ENCODE data around the gene ZNF423.

The ZNF423 gene

DNA sequence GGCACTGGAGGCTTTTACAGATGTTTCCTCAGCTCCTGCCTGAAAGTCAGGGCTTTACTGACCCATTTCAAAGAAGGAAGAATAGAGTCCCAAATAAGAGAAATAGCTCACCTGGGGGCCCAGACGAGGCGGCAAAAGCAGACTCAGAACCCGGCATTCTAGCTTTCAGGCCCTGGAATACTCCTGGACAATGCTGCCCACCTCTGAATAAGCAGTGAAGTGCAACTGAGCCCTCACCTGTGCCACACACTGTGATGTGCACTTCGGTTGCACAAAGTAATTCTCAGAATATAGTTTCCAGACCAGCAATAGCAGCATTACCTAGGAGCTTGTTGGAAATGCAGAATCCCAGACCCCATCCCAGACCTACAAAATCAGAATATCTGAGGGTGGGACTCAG is 54.6 kb downstream of the ZNF423 start:
- H3K4me3 ChIP-seq (ENCODE audit: low read depth, low read length), result no peak overlapping the region
- DNase-seq (ENCODE audit: low read depth, low spot score), result no peak
- TF ChIP-seq, protein P1, sequence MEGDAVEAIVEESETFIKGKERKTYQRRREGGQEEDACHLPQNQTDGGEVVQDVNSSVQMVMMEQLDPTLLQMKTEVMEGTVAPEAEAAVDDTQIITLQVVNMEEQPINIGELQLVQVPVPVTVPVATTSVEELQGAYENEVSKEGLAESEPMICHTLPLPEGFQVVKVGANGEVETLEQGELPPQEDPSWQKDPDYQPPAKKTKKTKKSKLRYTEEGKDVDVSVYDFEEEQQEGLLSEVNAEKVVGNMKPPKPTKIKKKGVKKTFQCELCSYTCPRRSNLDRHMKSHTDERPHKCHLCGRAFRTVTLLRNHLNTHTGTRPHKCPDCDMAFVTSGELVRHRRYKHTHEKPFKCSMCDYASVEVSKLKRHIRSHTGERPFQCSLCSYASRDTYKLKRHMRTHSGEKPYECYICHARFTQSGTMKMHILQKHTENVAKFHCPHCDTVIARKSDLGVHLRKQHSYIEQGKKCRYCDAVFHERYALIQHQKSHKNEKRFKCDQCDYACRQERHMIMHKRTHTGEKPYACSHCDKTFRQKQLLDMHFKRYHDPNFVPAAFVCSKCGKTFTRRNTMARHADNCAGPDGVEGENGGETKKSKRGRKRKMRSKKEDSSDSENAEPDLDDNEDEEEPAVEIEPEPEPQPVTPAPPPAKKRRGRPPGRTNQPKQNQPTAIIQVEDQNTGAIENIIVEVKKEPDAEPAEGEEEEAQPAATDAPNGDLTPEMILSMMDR (IDR thresholded peaks at IDR 0.05; ENCODE audit: insufficient read depth, low read length, missing control alignments), result no peak
- ChIA-PET POLR2A (interaction anchor here (0.6 kb wide), 1 partner anchor 92 kb away, joined by 3 read pairs; no protein-coding TSS in a partner anchor), CTCF (no interaction called here)

DNA sequence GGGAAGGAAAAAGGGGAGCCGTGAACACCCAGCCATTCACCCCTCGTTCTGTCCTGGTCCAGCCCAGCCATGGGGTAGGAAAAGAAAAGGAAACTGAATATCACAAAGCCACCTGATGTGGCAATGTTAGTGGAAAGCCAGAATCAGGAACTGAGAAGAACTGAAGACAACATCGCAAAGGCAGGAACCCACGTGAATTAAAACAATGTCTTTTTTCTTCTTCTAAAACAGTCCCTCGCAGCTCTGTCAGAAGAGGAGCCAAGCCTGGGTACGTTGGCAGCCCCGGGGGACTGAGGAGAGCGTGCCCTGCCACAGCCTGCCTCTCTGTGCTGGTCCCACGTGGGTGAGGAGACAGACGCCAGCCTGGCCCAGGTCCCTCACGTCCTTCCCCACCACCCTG is 55.0 kb downstream of the ZNF423 start:
- no peak overlapping the region for H3K4me3 ChIP-seq (ENCODE audit: low read depth, low read length)
- DNase-seq (ENCODE audit: low read depth, low spot score), result no peak
- TF ChIP-seq, protein P1 (IDR thresholded peaks at IDR 0.05; ENCODE audit: insufficient read depth, low read length, missing control alignments), result no peak
- POLR2A ChIA-PET, result no interaction called here
- CTCF ChIA-PET, result no interaction called here

DNA sequence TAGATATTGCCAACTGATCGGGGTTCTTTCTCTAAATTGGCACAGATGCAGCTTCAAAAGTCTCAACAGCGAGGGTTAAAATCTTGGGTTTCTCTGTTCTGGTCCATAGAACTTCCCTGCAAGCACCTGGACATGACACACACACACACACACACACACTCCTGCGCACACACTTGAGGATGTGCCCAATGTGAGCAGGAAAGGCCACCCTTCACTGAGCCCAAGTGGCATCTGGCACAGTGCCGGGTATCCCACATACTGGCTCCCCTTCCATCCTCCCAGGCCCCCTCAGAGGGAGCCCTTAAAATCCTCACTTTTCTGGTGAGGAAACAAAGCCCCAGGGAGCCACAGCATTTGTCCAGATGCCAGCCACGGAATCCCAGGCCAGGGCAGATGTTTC is 55.5 kb downstream of the ZNF423 start:
- H3K4me3 ChIP-seq (ENCODE audit: low read depth, low read length), result no peak overlapping the region
- CTCF ChIA-PET, result no interaction called here
- DNase-seq (ENCODE audit: low read depth, low spot score), result no peak
- TF ChIP-seq, protein P1 (IDR thresholded peaks at IDR 0.05; ENCODE audit: insufficient read depth, low read length, missing control alignments), result no peak
- POLR2A ChIA-PET, result no interaction called here

DNA sequence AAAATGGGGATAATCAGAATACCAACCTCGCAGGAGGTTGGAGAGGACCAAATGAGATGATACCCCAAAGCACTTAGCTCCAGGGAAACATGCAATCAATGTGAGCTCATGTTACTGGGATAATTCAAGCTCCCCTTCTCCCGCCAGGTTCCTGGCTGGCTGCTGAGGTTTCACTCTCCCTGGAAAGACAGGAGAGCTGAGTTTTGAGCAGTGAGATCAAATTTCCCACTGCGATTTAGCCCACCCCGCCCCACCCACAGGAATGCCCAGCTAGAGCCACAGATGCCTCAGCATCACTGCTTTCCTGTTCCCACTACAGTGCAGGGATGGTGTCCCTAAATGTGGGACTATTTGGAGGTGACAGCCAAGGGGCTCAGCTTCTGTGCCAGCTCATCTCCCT is 56.7 kb downstream of the ZNF423 start:
- DNase-seq (ENCODE audit: low read depth, low spot score), result no peak
- POLR2A ChIA-PET, result no interaction called here
- CTCF ChIA-PET, result no interaction called here
- H3K4me3 ChIP-seq (ENCODE audit: low read depth, low read length), result no peak overlapping the region
- TF ChIP-seq, protein P1 (IDR thresholded peaks at IDR 0.05; ENCODE audit: insufficient read depth, low read length, missing control alignments), result no peak

DNA sequence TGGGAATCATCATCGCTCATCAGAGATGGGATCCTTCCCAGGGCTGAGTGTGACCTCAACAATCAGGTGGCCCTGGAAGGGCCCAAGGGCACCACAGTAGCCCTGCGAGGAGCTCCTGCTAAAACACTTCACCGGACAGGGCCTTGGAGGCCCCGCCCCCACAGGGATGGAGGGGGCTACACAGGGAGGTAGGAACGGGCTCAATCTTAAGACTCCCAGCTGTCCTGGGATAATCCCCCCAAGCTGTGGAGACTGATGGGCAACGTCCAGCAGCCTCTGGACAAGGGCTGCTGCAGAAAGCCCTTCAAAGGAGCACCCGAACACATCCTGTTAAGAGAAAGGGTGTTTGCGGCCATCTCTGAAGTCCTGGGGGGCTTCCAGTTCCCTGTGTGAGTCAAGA is 60.4 kb downstream of the ZNF423 start:
- no peak for DNase-seq (ENCODE audit: low read depth, low spot score)
- TF ChIP-seq, protein P1 (IDR thresholded peaks at IDR 0.05; ENCODE audit: insufficient read depth, low read length, missing control alignments), result no peak
- no peak overlapping the region for H3K4me3 ChIP-seq (ENCODE audit: low read depth, low read length)
- CTCF ChIA-PET, result no interaction called here
- POLR2A ChIA-PET, result no interaction called here

DNA sequence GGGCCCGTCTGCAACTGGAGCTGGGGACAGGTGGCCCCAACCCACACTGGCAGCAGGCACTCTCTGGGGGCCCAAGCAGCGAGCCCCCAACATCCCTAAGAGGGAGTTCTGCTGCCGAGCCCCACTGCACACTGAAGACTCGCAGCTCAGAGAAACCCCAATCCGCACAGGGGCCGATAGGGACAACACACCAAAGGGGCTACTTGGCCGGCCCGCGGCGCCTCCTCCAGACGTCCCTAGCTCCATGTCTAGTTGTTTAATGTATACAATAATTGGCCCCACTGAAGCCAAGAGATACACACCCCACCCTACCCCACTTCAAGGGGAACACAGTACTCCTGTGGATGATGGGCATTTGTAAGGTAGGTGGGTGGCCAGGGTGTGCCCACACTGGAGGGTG is 62.7 kb downstream of the ZNF423 start:
- TF ChIP-seq, protein P1 (IDR thresholded peaks at IDR 0.05; ENCODE audit: insufficient read depth, low read length, missing control alignments), result no peak
- CTCF ChIA-PET, result no interaction called here
- H3K4me3 ChIP-seq (ENCODE audit: low read depth, low read length), result no peak overlapping the region
- POLR2A ChIA-PET, result no interaction called here
- DNase-seq (ENCODE audit: low read depth, low spot score), result no peak

All from AG04449 (cell line).